ENCODE results near the gene PTPRN2.

DNA sequence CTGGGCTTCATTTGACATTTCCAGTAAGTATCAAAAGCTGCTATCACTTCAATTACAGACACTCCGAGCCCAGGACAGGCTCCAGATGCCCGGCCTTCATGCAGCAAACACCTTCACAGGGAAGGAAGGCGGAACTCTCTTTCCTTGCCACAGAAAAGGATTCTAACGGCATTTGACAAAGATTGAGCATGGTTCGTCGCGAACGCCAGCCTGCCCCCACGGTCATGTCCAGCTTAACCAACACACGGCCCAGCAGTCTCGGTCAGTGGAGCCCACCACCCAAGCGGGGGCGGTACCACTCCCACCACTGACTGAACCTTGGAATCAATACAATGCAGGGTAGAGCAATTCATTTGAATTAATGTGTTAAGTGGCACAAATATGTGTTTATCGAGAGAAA lies 643.6 kb downstream of the PTPRN2 start:
- no peak for TF ChIP-seq SMC3 (IDR thresholded peaks at IDR 0.05; ENCODE audit: low read depth, low read length)
- no peak for TF ChIP-seq POLR2AphosphoS5 (IDR thresholded peaks at IDR 0.05; ENCODE audit: low read depth, low read length)
- TF ChIP-seq, protein P1, sequence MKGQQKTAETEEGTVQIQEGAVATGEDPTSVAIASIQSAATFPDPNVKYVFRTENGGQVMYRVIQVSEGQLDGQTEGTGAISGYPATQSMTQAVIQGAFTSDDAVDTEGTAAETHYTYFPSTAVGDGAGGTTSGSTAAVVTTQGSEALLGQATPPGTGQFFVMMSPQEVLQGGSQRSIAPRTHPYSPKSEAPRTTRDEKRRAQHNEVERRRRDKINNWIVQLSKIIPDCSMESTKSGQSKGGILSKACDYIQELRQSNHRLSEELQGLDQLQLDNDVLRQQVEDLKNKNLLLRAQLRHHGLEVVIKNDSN (IDR thresholded peaks at IDR 0.05; ENCODE audit: borderline replicate concordance, low read depth), result no peak
- TF ChIP-seq CTCF (IDR thresholded peaks at IDR 0.05), result no peak
- TF ChIP-seq MAX (IDR thresholded peaks at IDR 0.05; ENCODE audit: low read depth), result no peak
- TF ChIP-seq TAF1 (IDR thresholded peaks at IDR 0.05; ENCODE audit: borderline replicate concordance, low read depth, low read length), result no peak
- TF ChIP-seq FOXM1 (IDR thresholded peaks at IDR 0.05; ENCODE audit: low read depth), result no peak
- no peak for TF ChIP-seq JUND (IDR thresholded peaks at IDR 0.05)
- TF ChIP-seq ELF1 (IDR thresholded peaks at IDR 0.05), result no peak
- TF ChIP-seq RAD21 (IDR thresholded peaks at IDR 0.05; ENCODE audit: low read length), result no peak
- no peak for TF ChIP-seq EP300 (IDR thresholded peaks at IDR 0.05; ENCODE audit: borderline replicate concordance in 1 of 2, low read depth in 1 of 2, low read length in 1 of 2)
